OCI-LY7 (cell line): ENCODE results near the gene ROR2.

Source experiments
- CTCF ChIP-seq: fragments of 200-600 bp; sonication (generic); conservative IDR thresholded peaks from 2 replicates; pipeline ENCODE4 v1.5.1; 2014; ENCODE audit warnings: mild to moderate bottlenecking, antibody characterized with exemption, low read length, moderate library complexity, mixed read lengths
- EZH2phosphoT487 ChIP-seq: fragments of 200-600 bp; sonication (generic); IDR thresholded peaks from 2 replicates; pipeline ENCODE4 v1.6.1; 2018; ENCODE audit warnings: low read depth, borderline replicate concordance, mild to moderate bottlenecking, mixed run types, antibody characterized with exemption, low read length, moderate library complexity, mixed read lengths

GRCh38 chr9:91694081-91694870, 255.8 kb downstream of the ROR2 start:
- TF ChIP-seq EZH2phosphoT487 (no peak), CTCF (no peak)
